Measurements from ENCODE around the gene DET1.
"Not testable (repeated sequence)": the region's sequence is repeated elsewhere in the genome, so short reads cannot be mapped to it uniquely, and the experiment has no call there.

Gene DET1

DNA sequence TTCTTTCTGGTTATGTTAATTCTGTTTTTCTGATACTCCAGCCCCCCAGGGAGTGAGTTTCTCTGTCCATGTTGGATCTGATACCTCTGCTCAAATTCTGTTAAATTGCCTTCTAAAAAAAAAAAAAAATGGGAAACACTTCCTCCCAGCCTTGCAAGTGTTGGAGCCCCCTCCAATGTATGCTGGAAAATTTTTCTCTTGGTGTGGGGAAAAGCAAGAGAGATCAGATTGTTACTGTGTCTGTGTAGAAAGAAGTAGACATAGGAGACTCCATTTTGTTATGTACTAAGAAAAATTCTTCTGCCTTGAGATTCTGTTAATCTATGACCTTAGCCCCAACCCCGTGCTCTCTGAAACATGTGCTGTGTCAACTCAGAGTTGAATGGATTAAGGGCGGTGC is 6.1 kb downstream of the DET1 start:
- not testable (repeated sequence) for DNase-seq (ENCODE audit: low read depth in 2 of 2)

DNA sequence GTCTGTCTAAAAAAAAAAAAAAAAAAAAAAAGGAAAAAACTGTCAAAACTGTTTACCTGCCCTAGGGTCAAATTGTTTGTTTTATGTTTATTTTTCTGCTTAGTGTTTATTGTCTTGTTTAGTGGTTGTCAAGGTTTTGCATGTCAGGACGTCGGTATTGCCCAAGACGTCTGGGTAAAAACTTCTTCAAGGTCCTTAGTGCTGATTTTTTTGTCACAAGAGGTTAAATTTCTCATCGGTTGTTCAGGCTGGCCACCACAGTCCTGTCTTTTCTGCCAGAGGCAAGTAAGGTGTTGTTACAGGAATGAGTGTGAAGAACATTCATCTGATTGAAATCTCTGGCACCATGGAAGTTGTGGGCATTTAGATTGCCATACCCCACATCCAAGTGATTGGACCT is 7.0 kb downstream of the DET1 start:
- no peak for DNase-seq (ENCODE audit: low read depth in 2 of 2)

DNA sequence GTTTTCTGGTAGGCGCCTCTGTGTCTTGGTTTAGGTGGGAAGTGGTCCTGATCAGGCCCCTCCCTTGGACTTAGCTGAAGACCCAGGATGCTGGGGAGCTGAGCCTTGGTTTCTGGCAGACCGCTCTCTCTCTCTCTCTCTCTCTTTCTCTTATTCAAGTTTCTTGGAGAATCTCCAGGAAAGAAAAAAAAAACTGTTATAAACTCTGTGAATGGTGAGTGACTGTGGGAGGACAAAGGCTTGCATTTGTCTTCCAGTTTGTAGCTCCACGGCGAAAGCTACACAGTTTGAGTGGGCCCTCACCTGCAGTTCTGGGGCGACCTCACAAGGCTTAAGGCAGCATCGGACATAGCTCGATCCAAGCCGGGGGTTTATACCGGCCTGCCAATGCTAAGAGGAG is 7.5 kb downstream of the DET1 start:
- DNase-seq (ENCODE audit: low read depth in 2 of 2): no peak

DNA sequence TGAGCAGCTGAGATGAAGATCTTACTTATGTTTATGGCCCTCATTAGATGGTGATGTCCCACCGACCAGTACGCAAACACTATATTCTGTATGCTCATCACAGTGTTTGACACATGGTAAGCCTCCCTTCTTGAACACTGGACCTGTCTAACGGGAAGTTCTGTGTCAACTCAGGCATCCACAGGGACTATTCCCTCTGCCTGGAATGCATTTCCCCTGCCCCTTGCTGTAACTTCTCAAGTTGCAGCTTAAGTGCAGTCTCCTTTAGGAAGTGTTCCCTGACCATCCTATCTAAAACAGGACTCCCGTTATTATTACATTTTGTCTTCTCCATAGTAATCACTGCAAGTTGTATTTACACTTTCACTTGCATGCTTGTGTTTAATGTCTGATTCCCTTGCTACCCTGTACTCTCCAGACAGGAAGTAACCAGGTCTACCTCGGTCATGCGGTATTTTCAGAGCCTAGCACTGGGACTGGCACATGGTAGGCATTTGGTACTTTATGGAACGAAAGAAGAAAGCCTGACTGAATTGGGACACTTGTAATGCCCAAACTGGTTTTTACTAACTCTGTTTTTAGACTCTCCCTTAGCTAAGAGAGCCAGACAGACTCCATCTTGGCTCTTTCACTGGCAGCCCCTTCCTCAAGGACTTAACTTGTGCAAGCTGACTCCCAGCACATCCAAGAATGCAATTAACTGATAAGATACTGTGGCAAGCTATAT is 8.7 kb downstream of the DET1 start:
- no peak for DNase-seq (ENCODE audit: low read depth in 2 of 2)

DNA sequence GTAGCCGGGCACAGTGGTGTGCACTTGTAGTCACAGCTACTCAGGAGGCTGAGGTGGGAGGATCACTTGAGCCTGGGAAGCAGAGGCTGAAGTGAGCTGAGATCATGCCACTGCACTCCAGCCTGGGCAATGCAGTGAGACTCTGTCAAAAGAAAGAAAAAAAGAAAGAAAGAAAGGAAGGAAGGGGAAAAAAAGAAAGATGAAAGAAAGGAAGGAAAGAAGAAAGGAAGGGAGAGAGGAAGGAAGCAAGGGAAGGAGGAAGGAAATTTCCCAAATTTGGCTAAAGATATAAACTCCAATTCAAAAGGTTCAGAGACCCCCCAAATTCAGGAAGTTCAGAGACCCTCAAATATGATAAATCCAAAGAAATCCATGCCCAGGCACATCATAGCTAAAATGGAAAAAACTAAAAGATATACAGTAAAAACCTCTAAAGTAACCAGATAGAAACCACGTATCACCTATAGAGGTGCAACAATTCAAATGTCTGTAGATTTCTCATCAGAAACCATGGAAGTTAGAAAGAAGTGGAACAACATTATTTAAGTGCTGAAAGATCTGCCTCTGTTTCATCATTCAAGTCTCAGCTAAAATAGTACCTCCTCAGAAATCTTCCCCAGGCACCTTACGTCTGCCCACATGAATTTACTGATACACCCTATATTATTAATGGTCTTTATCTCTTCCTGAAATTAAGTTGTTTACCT is 10.7 kb downstream of the DET1 start:
- DNase-seq (ENCODE audit: low read depth in 2 of 2): no peak

DNA sequence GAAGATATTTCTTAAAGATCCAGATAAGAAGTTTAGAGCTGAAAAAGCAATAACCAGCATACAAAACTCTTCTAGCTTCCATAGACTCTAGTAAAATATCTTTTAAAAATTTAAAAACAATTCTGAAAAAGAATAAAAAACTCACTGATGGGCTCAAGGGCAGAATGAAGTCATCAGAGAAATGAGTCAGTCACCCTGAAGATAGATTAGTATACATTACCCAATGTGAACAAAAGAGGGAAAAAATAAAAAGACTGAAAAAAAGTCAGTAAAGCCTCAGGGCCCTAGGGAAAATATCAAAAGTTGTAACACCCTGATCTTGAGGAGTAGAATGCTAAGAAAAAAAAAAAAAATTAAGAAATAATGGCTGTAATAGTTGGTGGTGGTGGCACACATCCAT is 11.4 kb downstream of the DET1 start:
- DNase-seq (ENCODE audit: low read depth in 2 of 2): no peak

DNA sequence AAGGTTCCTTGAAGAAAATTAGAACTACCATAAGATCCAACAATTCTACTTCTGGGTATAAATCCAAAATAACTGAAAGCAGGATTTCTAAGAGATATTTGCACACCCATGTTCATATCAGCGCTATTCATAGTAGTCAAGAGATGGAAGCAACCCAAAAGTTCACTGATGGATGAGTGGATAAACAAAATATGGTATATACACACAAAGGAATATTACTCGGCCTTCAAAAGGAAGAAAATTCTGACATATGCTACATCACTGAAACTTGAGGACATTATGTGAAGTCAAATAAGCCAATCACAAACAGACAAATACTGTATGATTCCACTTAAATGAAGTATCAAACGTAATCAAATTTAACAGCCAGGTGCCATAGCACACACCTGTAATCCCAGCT is 13.1 kb downstream of the DET1 start:
- DNase-seq (ENCODE audit: low read depth in 2 of 2): no peak

DNA sequence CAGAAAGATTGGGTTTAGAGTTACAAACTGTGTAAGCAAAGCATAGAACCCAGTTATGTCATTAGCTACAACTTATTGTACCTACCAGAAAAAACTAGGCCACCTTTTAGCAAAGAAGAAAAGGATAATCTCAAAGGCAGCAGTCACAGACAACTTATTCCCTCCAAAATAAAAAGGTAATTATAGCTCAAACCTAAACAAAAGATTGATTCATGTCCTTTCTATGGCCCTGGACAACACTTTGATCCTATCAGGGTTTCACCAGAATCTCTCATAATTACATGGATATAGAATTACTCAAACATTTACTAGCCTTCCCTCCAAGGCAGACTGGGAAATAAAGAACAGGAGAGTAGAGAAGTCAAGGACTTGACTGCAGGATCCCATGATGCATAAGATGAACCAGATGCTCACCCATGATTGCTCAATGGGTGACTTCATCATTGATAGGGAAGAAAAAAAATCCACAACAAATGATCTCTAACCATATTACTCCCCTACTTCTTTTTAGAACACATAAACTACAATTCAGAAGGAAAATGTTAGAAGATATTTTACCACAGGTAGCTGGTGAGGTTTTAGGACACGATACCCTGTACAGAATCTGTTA is 17.4 kb downstream of the DET1 start:
- no peak for DNase-seq (ENCODE audit: low read depth in 2 of 2)

DNA sequence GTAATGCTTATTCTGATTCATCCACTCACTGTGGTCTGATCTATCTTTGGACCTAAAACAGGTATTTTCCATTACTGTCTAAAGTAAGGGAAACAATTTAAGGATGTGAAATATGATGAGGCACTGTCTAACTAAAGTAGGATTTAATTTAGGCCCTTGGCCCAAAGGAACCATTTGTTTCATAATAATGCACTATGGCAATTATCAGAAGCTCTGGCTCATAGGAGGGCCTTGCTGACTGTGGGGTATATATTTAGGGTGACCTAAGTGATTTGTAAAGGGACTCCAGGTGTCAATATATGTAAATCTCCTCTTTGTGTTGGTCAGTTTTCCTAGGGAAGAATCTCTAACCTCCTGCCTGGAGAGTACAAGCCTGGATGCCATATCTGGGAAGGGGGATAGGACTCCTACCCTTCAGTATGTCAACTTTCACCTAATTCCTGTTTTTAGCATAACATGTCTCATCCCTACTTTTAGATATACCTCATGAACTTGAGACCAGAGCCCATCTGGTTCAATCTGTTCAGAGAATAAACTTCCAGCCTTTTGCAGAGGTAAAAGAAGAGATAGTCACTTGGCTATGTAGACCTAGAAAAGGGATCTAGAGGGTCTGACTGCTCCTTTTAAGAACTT is 20.1 kb downstream of the DET1 start:
- no peak for DNase-seq (ENCODE audit: low read depth in 2 of 2)

DNA sequence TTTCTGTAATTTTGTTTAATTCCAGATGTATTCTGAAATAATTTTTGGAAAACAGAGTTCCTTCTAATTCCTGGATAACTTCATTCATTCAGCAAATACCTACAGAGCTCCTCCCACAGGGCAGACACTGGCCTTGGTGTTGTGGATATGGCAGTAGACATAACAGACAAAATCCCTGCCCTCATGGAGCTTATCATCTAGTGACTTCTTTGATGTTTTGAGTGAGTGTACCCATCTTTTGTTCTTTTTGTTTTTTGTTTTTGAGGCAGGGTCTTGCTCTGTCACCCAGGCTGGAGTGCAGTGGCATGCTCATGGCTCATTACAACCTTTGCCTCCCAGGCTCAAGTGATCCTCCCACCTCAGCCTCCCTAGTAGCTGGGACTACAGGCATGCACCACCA is 21.1 kb downstream of the DET1 start:
- DNase-seq (ENCODE audit: low read depth in 2 of 2): no peak

DNA sequence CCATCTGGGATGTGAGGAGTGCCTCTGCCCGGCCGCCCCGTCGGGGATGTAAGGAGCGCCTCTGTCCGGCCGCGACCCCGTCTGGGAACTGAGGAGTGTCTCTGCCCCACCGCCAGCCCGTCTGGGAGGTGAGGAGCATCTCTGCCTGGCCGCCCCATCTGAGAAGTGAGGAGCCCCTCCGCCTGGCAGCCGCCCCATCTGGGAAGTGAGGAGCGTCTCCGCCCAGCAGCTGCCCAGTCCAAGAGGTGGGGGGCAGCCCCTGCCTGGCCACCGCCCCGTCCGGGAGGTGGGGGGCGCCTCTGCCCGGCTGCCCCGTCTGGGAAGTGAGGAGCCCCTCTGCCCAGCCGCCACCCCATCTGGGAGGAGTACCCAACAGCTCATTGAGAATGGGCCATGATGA is 22.4 kb downstream of the DET1 start:
- DNase-seq (ENCODE audit: low read depth in 2 of 2): not testable (repeated sequence)

DNA sequence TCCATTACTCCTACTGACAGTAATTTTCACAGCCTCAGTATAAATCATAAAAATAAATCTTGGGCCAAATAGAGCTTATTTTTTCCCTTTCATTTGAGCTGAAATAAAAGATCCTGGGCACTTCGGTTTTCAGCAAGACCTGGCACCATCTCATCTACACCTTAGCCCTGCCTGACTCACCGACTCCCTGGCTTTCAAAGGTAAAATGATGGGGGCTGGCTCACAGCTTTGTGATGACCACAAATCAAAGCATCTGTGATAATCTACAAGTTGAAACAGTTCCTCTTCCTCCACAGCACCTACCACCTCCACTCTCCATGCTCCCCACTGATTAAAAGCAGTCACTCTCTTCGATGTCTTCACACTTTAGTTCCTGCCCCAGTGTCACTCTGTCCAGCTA is 27.6 kb downstream of the DET1 start:
- no peak for DNase-seq (ENCODE audit: low read depth in 2 of 2)

DNA sequence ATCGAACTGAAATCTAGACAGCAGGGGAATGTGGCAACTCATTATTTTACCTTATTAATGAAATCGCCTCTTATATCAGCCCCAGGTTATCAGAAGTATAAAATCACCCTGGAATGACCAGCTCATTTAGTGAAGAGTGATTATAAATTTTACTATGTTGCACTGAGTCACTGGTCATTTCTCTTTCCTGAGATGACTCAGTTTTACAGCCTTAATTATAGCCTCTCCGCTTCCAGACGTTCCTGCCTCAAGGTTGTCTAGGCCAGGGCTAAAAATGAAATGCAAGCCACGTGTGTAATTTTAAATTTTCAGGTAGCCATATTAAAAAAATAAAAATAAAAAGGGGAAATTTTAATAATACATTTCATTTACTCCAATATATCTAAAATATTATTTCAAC is 33.3 kb downstream of the DET1 start:
- no peak for DNase-seq (ENCODE audit: low read depth in 2 of 2)

DNA sequence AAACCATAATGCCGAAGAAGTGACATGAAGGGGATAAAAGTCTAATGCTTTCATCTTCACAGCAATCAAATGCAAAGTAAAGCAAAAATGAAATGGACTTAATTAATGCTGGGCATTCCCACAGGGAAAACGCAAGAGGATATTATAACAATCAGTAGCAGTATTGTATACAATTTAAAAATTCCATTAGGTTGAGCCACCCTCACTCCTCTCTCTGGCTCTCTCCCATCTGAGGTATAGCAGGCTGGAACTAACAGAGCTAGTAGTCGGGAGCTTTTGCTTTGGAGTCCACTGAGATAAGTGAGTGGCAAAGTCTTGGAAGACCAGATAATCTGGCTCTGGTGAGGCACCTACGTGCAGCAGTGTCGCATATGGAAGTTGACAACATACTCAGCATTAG is 33.9 kb downstream of the DET1 start:
- no peak for DNase-seq (ENCODE audit: low read depth in 2 of 2)

DNA sequence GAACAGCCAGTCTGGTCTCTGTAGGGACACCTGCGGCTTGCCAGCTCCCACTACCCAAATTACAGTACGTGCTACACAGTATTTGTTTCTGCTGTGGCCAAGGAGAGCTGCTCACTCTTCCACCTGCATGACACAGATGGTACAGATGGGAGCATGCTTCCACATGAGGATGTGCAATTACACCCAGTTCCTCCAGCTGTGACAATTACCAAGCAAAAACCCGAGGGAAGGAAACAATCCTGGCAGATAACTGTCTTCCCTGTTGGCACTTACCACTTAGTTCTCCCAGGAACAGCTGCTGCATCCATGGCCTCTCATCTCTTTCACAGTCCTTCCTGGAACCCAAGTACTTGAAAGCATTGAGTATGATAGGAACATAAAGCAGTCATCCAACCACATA is 34.4 kb downstream of the DET1 start:
- DNase-seq (ENCODE audit: low read depth in 2 of 2): no peak

DNA sequence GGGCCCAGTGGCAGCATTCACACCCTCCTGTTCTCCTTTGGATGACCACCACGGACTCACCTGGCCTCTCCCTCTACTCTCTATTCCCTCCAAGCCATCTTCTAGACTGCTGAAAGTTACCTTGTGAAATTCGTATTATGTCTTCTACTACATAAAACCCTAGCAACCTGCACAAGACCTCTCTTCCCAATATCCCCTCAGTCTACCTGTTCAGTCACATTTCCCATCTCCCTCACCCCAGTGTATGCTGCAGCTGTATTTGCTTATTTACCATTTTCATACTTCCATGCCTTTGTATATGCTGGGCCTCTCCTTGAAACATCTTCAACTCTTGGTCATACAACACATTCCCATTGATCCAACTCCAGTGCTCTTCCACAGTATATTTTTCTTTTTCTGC is 35.3 kb downstream of the DET1 start:
- no peak for DNase-seq (ENCODE audit: low read depth in 2 of 2)

DNA sequence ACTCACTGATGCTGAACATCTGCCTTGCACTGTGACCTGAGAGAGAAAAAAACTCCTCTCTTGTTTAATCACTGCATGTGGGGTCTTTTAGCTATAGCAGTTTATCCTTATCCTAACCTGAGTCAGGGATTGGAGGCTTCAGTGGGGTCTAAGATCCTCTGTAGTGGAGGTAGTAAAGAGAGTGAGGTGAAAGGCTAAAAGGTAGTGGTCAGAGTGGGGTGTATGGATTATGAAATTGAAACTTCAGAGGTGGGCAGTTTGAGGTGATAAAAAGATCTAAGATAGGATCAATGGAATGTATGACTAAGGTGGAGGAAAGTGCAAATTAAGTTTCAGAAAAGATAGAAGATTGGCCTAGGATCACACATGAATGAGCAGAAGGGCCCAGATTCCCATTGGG is 36.5 kb downstream of the DET1 start:
- no peak for DNase-seq (ENCODE audit: low read depth in 2 of 2)

DNA sequence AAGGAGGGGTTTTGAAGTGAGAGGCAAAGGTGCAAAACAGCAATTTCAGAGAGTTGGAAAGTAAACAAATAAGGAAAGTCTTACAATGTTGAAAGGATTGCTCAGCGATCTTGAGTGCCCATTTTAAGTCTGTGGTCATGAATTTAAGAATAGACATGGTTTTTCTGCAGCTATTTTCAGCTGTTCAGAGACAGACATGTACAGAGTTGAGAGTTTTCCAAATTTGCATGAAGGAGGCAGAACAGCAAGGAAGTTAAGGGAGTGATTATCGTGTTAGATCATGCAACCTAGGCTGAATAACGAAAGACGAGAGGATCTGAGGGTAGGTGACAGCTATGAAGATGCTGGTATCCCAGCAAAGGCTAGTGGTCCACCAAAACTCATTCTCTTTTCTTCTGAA is 37.2 kb downstream of the DET1 start:
- DNase-seq (ENCODE audit: low read depth in 2 of 2): no peak

DNA sequence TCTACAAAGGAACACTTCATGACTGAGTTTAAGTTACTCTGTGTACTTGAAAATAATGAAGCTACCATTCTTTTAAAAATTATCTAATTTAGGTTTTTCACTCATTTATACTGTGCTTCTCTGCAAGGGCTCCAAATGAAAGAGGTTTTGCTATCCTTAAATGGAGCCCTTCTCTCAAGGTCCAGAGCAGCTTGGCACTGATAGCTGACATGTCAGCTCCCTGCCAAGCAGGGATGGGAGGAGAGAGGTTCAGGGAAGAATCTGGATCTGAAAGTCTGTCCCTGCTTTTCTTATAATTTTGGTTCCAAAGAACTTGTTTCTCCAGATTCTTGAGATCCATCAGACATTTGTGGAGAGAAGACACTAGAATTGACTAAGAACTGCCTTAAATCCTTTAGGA is 39.9 kb downstream of the DET1 start:
- DNase-seq (ENCODE audit: low read depth in 2 of 2): no peak

DNA sequence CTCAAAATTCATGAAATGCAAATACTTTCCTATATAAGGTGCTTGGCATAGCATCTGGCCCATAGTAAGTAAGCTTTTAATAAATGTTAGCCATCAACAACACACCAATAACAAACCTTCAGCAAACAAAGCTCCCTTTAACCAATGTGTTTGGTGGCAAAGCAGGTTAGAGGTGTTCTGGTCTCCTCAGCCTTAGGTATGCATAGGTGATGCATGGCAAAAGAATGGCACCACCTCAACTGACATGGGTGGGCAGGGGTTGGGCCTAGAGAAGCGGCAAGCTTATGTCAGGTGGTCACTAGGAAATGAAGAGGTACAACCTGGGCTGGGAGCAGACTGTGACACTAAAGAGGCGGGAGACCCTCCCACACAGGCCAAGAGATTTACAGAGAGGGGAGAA is 40.8 kb downstream of the DET1 start:
- DNase-seq (ENCODE audit: low read depth in 2 of 2): no peak

DNA sequence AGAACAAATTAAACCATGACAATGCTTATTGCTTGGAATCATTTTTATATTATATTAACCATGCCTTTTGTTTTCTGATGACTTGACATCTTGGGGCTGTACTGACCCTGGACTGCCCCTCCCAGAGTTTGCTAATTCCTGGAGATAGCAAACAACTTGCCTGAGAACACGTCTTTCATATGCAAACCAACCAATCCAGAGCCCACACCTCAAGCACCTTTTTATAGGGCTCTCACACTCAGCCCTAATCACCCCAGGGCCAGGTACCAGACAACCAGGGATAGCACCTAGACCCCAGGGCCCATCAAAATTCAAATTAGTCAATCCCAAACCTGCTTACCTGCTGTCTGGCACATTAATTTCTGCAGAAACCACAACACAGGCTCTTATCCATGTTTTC is 42.0 kb downstream of the DET1 start:
- no peak for DNase-seq (ENCODE audit: low read depth in 2 of 2)

DNA sequence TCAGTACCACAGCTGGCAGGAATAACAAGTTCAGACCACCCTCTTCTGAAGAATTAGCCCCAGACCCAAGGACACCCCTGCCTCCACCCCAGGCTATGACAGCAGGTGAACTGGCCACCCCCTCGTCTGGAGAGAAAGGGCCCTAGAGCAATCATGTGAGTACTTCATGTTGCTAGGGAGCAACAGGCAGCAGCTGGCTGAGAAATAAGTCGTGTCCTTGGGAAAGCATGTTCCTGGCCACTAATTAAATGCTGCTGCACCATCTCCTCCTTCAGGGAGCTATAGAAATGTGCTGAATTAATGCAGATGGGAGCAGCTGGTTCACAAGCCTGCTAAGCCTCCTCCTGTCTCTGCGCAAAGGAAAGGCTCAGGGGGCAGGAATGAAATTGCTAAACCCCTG is 47.5 kb downstream of the DET1 start:
- DNase-seq (ENCODE audit: low read depth in 2 of 2): no peak
